HG03108 (cell line): Measurements from ENCODE around the gene NT5C2.
"Not testable (repeated sequence)": the region's sequence is repeated elsewhere in the genome, so short reads cannot be mapped to it uniquely, and the experiment has no call there.

Experiments
- ATAC-seq: cut with Tn5 transposase; IDR thresholded peaks from one replicate; pipeline ENCODE4 v1.9.1; 2021; ENCODE audit warnings: moderate library complexity; ENCODE audit not compliant: unreplicated experiment

NT5C2 gene

GRCh38 chr10:103166523-103166922 is 26.5 kb downstream of the NT5C2 start:
- ATAC-seq: no peak

DNA sequence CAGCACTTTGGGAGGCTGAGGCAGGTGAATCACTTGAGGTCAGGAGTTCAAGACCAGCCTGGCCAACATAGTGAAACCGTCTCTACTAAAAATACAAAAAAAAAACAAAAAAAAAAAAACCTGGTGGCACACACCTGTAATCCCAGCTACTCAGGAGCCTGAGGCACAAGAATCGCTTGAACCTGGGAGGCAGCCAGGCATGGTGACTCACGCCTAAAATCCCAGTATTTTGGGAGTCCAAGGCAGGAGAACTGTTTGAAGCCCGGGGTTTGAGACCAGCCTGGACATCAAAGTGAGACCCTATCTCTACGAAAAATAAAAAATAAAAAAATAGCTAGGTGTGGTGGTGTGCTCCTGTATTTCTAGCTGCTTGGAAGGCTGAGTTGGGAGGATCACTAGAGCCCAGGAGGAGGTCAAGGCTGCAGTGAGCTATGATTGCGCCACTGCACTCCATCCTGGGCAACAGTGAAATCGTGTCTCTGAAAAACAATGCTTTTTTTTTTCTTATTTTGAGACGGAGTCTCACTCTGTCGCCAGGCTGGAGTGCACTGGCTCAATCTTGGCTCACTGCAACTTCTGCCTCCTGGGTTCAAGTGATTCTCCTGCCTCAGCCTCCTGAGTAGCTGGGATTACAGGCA is 29.2 kb downstream of the NT5C2 start:
- ATAC-seq: not testable (repeated sequence)

GRCh38 chr10:103157246-103157645 is 35.8 kb downstream of the NT5C2 start:
- ATAC-seq: no peak

DNA sequence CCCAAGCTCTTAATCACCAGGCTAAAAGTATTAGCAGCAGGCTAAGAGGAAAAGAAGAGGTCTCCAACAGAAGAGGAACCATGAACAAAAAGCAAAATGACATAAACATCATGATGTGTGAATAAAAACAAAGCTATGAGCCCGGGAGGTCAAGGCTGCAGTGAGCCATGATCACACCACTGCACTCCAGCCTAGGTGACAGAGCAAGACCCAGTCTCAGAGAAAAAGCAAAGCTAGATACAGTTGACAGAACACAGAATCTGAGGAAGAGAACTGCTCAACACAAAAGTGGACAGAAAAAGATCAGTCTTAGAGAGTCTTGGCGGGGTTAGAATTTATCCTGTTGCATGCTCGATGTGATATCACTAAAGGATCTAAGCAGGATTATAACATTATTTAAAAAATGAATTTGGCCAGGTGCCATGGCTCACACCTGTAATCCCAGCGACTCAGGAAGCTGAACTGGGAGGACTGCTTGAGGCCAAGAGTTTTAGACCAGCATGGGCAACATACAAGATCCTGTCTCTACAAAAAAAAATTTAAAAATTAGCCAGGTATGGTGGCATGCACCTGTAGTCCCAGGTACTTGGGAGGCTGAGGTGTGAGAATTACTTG is 37.5 kb downstream of the NT5C2 start:
- ATAC-seq: no peak

GRCh38 chr10:103154521-103155299 is 38.4 kb downstream of the NT5C2 start:
- ATAC-seq: no peak

DNA sequence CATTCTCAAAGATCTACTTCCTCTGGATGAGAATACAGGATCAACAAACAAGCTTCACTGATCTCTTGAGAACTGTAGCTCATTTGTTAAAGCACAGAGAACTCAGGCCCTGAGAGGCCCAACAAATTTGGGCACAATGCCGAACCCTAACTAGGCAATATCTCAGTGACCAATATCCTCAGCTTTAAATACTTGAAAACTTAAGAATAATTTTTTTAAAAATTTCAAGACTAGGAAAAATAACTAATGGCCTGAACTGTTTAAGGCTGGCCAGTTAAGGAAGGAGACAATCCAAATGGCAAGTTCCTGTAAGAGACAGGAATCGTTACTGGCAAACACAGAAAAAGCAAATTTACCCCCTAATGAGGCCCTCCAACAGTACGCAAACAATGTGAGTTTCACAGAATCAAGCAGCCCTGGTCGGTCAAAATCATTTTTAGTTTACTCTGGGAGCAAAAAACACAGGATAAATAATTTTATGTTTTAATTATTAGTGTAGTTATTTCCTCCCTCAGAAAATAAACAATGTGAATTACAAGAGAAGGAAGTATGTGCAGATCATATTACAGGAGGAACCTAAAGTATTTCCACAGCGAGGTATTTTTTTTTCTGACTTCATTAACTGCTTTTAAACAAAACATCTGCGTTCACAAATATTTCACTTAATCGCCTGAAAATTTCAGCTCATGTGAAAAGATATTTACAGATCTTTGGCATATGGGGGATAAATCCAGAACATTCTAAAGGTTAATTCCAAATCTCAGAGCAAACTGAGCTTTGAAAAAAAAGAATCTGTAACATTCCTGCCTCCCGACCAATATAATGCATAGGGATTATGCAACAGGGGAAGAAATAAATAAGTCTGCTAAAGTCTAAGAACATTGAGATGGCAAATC is 39.5 kb downstream of the NT5C2 start:
- ATAC-seq: no peak

DNA sequence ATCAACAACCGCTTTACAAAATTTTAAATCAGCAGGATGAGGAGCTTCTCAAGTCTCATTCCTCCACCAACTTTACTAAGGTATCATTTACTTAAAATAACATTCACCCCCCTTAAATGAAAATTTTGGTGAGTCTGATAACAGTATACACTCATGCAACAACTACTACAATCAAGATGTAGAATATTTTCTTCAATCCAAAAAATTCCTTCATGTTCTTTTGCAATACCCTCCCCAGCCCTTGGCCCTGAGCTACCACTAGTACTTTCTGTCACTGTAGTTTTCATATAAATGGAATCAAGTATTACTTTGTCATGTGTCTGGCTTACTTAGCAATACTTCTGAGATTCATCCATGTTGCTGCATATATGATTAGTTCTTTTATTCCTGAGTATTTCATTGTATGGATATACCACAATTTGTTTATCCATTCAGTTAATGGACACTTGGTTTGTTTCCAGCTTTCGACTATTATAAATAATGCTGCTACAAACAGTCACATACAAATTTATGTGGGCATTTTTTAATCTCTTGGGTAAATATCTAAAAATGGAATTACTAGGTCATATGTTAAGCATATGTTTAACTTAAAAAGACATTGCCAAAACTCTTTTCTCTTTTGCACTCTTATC is 43.0 kb downstream of the NT5C2 start:
- no peak for ATAC-seq

GRCh38 chr10:103147645-103148044 is 45.4 kb downstream of the NT5C2 start:
- no peak for ATAC-seq

DNA sequence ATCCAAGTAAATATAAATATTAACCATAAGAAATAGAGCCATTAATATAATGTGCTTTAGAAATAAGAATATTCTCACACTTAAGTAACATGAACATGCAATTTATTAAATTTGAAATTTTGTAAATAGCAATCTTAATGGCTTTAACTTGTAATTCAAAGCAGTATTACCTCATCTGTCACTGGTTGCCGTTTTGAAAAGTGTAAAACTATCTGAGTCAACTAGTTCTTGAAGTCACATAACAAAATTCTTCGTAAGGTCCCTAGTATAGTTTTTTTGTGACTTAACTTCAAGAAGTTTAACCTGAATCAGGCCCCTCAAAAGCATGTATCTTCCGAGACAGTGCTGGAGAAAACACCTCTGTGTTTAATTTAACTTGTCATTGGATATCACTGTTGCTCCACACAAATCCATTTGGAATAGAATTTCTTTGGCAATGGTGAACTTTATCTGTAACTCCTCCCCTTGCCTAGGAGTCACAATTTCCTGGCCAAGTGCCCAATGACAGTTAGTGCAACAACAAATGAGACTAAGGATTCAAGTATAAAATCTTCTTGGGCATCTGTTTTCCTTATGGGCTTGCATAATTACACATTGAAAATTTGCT is 47.1 kb downstream of the NT5C2 start:
- ATAC-seq: no peak

DNA sequence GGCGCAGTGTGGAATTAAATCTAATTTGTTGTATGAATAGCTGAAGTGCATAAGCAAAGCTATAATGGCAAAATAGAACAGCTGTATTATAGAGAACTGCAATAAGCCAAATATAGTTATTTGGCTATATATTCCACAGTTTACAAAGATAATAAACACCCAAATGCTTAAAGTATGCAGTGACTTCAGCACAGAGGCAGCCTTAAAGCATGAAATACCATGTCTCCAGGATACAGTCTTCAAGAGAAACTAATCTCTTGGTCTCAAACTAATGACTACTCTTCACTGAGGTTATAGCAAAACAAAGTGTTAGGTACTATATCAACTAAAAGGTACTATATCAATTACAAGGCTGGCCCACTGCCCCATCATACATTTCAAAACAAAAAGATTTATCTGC is 48.0 kb downstream of the NT5C2 start:
- no peak for ATAC-seq

- ATAC-seq: no peak
Measured at GRCh38 chr10:103144041-103144440, 49.0 kb downstream of the NT5C2 start.

DNA sequence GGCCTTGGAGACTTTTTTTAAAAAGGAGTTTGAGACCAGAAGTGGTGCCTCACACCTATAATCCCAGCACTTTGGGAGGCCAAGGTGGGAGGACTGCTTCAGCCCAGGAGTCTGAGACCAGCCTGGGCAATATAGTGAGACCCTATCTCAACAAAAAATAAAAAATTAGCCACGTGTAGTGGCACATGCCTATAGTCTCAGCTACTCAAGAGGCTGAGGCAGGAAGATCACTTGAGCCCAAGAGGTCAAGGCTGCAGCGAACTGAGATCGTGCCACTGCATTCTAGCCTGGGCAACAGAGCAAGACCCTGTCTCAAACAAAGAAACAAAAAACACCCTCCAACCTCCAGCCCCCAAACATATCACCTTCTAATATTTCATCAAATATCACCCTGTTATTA is 49.4 kb downstream of the NT5C2 start:
- ATAC-seq: not testable (repeated sequence)

DNA sequence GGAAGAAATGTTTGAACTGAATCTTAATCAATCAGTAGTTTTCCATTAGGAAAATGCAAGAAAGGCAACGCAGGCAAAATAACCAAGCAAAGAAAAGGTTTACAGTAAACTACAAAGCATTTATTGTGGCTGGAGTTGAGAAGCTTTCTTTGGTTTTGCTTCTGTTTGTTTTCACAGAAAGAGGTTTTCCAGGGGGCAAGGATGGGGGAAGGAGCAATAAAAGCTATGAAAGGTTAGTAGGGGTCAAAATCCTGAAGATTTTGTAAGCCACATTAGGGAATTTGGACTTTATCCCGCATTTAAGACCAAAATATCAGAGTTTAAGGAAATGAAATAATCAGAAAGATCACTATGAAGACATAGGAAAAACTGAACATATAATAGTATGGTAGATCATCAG is 51.1 kb downstream of the NT5C2 start:
- ATAC-seq: no peak

GRCh38 chr10:103140469-103140868 is 52.6 kb downstream of the NT5C2 start:
- no peak for ATAC-seq

GRCh38 chr10:103139803-103140202 is 53.3 kb downstream of the NT5C2 start:
- ATAC-seq: no peak

- ATAC-seq: not testable (repeated sequence)
Measured at GRCh38 chr10:103135168-103135567, 57.9 kb downstream of the NT5C2 start.

DNA sequence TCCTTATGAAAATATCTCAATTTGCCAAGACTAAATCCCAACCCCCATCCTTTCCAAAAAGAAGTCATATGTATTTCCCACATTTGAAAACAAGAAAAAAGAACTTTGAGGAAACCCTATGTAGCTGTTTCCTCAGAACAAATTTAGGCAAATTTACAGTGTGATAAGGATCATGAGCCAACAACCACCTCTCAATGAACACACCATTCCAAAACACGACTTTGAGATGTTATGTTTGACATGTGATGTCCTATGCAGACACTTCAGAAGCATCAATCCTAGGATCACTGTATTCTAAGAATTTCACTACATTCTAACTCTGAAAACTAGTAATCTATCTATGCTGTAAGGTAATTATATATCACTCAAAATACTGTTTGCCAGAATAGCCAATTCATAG is 62.2 kb downstream of the NT5C2 start:
- no peak for ATAC-seq

DNA sequence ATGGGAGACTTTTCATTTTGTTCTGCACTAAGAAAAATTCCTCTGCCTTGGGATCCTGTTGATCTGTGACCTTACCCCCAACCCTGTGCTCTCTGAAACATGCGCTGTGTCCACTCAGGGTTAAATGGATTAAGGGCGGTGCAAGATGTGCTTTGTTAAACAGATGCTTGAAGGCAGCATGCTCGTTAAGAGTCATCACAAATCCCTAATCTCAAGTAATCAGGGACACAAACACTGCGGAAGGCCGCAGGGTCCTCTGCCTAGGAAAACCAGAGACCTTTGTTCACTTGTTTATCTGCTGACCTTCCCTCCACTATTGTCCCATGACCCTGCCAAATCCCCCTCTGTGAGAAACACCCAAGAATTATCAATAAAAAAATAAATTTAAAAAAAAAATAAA is 62.9 kb downstream of the NT5C2 start:
- ATAC-seq: not testable (repeated sequence)

DNA sequence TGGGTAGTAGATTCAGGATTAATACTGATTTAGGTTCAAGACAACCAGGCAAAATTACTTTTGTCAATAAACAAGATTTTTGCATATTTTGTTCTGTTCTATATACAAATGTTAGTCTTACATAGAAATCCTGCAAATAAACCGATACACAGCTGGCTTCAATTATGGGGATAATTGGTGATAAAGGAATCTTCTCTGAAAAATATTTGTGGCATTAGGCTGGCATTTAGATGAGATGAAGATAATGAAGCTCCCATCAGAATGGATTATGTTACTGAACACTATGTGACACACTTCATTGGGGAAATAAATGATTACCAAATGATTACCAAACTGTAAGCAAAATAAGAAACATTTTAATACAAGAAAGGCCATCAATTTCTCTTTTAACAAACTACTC is 65.8 kb downstream of the NT5C2 start:
- no peak for ATAC-seq
